ENCODE measurements around the gene ADI1.
A peak's percentile ranks its signal among the peaks of the same experiment; 100 is the strongest.
"Not testable (repeated sequence)": the region's sequence is repeated elsewhere in the genome, so short reads cannot be mapped to it uniquely, and the experiment has no call there.

Gene ADI1

GRCh38 chr2:3496708-3497080 lies 22.6 kb downstream of the ADI1 start:
- not testable (repeated sequence) for FAIRE-seq

DNA sequence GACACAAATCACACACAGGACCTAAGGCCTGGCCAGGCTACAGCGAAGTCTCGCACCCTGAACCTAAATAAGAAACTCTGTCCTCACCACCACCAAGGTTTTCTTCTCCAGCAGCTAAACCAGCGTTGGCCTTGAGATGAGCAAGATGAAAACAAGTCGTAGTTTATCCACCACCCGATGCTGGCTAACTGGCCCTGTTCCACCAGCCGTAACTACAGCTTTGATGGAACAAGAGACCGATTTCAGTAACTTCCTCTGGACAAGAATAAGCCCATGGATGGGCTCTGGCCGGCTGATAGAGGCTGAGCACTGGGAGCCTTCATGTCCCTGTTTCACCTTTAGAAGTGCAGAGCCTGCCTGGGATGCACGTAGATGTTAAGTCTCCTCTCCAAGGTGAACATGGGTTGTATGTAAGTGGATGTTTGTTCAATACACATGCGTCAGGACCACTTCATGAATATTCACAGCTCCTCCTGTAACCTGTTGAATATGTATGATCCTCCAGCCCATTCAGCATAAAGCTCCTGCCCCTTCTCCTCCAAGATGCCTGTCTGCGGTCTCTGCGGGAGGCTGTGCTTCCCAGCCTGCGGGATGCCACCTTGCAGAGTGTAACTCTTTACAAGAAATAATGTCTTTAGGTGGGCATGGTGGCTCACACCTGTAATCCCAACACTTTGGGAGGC lies 24.2 kb downstream of the ADI1 start:
- no peak for DNase-seq (ENCODE audit: insufficient read length, low spot score)
- FAIRE-seq = no peak

More at GRCh38 chr2:3496708-3497080, 22.6 kb downstream of the ADI1 start:
- not testable (repeated sequence) for DNase-seq (ENCODE audit: insufficient read length, low spot score)

DNA sequence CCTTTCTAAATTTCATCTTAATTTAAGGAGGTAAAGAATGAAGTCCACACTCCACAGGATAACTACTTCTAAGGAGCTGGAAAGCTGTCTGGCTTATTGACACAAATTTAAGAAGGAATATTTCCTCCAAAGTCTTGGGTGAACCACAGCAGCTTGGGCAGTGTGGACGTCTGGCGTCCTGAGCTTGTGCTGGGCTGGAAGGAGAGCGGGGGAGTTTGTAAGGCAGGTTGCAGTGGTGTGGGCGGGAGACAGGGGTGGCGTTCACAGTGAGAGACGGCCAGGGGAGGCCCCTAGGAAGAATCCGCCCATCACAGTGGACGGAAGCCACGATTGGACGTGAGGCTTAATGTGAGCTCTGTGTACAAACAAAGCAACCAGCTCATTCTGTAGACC lies 25.7 kb downstream of the ADI1 start:
- no peak for FAIRE-seq
- peak; percentile 26 for DNase-seq (ENCODE audit: insufficient read length, low spot score)

DNA sequence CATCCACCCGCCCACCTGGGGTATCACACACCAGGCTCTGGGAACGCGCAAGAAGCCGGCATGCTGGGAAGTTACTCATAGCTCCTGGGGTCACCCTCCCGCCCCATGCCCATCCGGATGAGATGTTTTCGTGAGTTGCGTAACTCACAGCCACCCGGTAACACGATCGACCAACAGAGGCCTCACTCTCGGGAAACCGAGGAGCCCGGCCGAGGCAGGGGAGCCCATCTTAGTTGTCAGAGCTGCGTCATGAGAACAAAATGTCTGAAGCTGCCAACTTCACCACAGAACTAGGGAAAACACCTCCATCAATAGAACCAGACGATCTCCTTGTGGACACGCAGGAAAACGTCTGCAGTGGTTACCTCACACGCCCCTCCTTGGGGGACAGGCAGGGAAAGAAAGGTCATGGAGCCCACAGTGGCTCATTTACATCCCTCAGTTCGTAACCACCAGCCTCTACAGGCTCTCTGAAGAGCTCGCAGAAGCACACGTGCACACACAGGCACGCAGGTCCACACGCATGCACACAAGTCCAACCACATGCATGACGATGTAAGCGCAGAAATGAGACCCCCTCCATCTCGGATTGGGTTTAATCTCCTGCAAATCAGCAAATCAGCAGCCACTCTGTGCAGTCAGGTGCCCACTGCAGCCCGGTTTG lies 26.2 kb downstream of the ADI1 start:
- DNase-seq (ENCODE audit: insufficient read length, low spot score) = no peak
- FAIRE-seq = no peak

DNA sequence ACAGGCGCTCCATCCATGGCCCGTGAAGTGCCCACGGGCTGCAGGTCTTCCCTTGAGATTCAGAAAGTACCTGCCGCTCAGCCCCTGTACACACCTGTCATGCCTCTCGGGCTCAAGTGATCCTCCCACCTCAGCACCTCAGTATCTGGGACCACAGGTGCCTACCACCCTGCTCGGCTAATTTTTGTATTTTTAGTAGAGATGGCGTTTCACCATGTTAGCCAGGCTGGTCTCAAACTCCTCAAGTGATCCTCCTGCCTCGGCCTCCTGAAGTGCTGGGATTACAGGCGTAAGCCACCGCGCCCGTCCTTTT lies 26.9 kb downstream of the ADI1 start:
- not testable (repeated sequence) for FAIRE-seq; DNase-seq (ENCODE audit: insufficient read length, low spot score)

GRCh38 chr2:3491716-3492474 lies 27.4 kb downstream of the ADI1 start:
- DNase-seq (ENCODE audit: insufficient read length, low spot score) (no peak), FAIRE-seq (no peak)

GRCh38 chr2:3491306-3491705 lies 28.0 kb downstream of the ADI1 start:
- DNase-seq (ENCODE audit: insufficient read length, low spot score) = no peak
- FAIRE-seq = no peak

DNA sequence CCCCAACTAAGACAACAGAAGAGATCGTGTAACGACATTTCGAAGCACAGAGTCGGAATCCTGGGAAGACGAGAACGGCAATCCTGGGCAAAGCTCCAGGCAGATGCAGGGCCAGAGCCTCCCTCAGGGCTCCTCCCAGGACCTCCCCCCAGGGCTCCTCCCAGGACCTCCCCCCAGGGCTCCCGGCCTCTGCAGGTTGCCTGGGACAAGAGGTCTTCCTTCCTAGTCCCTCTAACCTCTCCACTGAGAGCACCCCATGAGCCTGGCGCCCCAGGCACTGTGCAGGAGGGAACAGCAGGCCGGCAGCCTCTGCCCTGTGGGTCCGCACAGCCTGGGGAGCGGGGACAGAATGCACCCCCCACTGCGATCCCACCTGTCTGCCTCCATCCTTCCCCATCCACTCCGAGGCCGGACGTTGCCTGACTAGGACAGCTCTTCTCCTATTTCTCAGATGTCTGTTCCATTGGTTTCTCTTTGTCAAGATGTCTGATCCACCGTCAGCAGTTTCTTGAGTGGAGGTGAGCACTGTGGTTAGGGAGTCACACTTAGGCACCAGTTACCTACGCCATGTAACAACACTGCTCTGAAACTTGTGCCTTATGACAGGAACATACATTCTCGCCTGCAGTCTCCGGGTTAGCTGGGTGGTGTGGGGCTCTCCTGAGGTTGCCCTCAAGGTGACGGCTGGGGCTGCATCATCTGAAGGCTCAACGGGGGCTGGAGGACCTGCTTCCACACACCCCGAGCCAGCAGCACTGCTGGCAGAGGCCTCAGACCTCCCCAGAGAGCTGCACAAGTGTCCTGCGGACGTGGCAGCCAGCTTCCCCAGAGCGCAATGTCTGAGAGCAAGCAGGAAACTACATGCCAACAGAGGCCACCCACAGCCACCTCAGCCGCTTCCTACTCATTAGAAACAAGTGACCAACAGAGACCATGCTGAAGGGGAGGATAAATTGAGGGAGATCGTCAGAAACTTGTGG lies 28.9 kb downstream of the ADI1 start:
- no peak for FAIRE-seq
- DNase-seq (ENCODE audit: insufficient read length, low spot score) = no peak

- DNase-seq (ENCODE audit: insufficient read length, low spot score) = no peak
These were observed 29.6 kb downstream of the ADI1 start for GRCh38 chr2:3489764-3490115.

DNA sequence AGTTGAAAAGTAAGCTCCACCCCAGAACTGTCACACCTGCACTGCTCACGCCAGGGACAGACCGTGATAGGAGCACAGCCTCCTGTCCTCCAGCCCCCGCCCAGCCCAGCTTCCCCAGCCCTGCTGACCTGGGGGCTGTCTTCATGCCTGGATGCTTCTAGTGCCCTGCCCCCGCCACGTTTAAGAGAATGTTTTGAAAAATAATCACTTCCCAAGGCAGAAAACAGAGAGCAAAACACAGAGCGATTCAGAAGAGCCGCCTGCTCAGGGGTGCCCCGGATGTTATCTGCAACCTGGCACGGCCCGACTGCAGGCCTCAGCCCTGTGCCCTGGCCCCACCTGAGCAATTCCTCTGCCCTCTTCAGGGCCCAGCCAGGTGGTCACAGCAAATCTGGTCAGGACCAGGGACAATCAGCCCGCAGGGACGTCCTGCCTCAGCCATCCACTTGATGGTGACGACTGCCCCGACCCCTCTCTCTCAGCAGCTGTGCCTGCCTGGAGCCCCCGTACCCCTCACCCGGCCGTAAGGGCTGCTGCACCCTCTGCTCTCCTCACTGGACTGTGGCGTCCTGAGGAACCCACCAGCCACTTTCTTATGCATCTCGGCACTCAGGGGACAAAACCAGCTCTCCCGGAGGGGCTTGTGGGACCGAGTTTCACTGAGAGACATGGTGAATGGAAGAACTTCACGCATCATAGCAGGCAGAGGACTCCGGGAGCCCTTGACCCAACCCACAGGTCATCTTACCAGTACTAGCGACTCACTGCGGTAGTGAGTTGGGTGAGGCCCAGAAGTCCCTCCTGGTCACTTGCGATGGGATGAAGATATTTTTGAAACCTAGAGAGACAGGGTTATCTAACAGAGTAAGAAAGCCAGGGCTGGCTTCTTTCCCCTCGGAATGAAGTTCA lies 30.2 kb downstream of the ADI1 start:
- no peak for FAIRE-seq
- DNase-seq (ENCODE audit: insufficient read length, low spot score) = no peak

More at GRCh38 chr2:3489764-3490115, 29.6 kb downstream of the ADI1 start:
- FAIRE-seq = no peak

DNA sequence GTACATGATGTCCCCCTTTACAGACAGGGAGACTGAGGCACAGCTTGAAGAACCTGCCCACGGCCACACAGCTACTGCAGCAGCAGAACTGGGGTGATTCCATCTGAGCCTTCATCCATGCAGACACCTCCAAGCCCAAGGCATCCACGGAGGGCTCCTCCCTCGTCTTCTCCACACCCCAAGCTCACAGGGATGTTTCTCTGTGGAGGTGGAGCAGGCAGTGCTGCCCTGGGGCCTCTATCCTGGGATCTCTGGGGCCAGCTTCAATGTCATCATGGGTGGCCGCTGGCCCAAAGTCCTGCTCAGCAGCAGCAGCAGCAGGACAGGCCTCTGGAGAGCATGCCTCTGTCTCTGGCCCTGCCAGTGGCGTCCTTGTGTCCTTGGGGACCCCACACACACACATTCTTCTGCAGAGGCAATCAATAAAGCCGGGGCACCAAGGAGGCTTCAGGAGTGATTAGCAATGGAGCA lies 31.2 kb downstream of the ADI1 start:
- FAIRE-seq = no peak
- no peak for DNase-seq (ENCODE audit: insufficient read length, low spot score)

DNA sequence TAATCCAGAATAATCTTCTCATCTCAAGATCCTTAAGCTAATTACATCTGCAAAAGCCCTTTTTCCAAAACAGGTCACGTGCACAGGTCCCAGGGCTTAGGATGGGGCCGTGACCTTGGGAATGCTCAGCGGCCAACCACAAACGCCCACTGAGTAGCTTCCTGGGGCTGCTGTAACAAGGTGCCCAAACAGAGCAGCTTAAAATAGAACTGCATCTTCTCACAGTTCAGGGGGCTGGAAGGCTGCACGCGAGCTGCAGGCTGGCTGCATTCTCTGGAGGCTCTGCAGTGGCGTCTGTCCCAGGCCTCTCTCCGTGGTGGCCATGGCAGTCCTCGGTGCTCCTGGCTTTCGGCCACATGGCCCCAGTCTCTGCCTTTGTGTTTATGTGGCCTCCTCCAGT lies 31.9 kb downstream of the ADI1 start:
- FAIRE-seq = no peak
- no peak for DNase-seq (ENCODE audit: insufficient read length, low spot score)

DNA sequence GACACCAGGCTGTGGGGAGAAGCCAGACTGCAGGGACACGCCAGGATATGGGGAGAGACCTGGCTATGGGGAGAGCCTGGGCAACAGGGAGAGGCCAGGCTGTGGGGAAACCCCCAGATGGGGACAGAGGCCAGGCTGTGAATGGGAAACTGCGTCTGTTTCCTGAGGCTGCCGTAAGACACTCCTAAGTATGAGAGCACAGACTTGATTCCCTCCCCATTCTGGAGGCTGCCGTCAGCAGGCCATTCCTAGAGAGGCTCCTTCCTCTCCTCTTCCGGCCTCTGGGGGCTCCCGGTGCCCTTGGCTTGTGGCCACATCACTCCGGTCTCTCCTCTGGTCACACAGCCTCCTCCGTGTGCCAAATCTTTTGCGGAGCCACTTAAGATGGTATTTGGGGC lies 32.3 kb downstream of the ADI1 start:
- FAIRE-seq (no peak), DNase-seq (ENCODE audit: insufficient read length, low spot score) (no peak)

- no peak for FAIRE-seq
- DNase-seq (ENCODE audit: insufficient read length, low spot score) = no peak
These were observed 33.0 kb downstream of the ADI1 start for GRCh38 chr2:3486047-3487027.

DNA sequence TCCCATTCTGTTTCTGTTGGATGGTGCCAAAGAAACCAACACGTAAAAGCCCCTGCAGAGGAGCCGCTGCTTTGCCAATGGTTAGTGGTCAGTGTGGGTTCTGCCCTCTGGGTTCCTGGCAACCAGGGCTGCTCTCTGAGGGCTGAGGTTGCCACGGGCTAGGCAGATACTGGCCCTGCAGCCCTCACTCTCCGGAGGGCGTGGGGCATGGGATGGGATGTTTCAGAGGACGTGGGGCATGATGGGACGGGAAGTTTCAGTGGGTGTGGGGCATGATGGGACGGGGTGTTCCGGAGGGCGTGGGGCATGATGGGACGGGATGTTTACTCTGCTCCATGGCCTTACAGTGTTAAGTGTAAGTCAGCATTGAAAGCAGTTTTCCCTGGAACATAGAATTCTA lies 34.2 kb downstream of the ADI1 start:
- DNase-seq (ENCODE audit: insufficient read length, low spot score) = no peak
- no peak for FAIRE-seq

DNA sequence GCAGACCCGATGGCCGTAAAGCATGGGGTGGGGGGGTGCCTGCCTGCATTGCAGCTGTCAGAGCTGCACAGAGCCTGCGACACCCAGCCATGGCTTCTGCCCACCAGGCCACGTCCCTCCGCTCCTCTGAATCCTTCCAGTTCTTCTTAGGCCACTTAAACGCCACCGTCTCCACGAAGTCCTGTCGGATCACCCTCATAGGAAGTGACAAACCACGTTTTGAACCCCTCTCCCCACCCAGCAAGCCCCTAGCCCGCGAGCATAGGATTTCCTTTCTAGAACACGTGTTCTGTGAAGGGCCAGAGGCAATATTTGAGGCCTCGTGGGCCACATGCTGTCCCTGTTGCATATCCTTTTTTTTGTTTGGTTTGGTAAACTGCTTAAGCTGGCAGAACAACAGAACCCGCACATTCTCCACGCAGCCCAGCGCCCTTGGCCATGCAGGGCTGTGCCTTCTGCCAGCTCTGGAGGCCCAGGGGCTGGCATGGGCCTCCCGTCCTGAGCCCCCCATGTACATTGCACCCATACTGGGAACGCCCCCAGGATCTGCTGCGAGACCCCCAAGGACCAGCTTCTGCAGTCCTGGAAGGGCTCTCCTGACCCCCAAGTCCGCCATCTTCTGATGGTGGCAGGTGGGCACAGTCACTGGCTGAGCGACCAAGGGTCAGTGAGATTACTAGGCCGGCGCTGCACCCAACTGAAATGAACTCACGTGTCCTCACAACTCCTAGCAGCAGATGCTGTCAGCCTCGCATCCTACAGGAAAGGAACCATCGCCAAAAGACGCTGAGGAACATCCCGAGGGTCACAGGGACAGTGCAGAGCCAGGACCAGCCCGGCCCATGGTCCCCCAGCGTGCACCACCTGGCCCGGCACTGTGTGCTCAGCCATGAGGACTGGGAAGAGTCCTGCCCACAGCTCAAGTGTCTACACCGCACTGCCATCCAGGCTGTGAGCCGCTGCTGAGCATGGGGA lies 35.1 kb downstream of the ADI1 start:
- FAIRE-seq (peak; percentile 23), DNase-seq (ENCODE audit: insufficient read length, low spot score) (no peak)

DNA sequence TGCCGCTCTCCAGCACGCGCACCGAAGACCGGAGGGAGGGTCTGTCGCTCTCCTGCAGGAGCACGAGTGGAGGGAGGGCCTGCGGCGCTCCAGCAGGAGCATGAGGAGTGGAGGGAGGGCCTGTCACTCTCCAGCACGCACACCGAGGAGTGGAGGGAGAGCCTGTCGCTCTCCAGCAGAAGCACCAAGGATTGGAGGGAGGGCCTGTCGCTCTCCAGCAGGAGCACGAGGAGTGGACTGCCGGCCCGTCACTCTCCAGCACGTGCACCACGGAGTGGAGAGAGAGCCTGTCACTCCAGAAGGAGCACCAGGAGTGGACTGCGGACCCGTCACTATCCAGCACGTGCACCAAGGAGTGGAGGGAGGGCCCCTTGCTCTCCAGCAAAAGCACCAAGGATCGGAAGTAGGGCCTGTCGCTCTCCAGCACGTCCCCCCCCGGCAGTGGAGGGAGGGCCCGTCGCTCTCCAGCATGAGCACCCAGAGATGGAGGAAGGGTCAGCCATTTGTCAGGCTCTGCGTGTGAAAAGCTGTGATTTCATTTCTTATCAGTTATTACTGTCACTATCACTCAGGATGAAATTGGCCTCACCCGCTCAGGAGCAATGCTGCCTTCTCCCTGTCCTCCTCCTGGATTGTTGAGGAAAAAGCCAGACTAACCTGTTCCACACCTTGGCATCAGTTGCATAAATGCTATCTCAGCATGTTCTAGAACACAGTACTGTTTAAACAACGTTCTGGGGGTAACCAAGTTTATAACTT lies 35.9 kb downstream of the ADI1 start:
- DNase-seq (ENCODE audit: insufficient read length, low spot score) = no peak
- FAIRE-seq = no peak
